ENCODE data around the gene RSAD1.

RSAD1 gene

DNA sequence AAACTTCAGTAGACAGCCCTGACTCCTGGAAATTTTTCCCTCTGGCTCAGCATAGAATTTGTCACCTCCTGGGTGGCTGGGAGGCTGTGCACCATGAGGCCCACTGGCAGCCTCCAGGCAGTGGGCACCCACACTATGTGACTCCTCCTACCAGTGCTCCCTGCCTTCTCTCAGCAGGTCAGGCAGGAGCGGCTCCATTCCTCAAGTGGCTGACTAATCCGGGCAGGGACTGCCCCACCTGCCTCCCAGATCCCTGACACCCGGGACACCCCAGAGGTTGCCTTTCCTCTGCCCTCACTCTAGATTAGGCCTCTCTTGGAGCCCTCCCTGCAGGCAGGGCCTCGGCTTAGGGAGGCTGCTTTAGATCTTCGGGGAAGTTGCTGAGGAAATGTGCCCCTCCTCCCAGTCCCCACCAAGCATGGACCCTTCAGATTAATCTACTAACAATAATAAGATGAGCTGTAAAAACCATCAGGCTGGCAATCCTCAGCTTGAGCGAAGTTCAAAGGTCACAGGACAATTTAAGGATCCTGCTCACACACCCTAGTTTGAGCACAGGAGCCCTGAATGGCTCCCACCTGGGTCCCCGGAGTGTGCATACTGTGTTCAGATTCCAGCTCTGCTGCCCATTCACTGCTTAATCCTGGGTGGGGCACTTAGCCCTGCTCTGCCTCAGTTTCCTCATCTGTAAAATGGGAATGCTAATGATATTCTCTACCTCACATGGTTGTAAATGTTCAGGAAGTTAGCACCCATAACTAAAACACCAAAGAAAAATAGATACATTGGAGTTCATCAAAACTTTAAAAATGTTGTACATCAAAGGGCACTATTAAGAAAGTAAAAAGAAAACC is 19.6 kb downstream of the RSAD1 start:
- no peak for DNase-seq

DNA sequence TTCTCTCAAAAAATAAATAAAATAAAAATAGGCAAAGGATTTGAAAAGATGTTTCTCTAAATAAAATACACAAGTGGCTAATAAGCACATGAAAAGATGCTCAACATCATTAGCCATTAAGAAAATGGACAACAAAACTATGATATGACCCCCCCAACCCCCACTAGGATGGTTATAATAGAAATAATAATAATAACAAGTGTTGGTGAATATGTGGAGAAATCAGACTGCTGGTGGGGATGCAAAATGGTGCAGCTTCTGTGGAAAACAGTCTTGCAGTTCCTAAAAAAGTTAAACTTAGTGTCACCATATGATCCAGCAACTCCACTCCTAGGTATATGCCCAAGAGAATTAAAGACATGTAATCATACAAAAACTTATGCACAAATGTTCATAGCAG is 20.6 kb downstream of the RSAD1 start:
- DNase-seq = no peak

DNA sequence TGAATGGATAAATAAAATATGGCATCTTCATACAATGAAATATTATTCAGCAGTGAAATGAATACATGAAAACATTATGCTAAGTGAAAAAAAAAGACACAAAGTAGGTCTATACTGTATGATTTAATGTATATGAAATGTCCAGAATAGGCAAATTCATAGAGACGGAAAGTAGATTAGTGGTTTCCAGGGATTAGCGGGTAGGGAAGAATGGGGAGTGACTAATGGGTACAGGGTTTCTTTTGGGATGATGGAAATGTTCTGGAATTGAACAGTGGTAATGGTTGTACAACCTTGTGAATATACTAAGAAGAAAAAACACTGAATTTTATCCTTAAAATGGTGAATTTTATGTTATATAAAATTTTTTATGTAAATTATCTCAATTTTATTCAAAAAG is 21.1 kb downstream of the RSAD1 start:
- no peak for DNase-seq

DNA sequence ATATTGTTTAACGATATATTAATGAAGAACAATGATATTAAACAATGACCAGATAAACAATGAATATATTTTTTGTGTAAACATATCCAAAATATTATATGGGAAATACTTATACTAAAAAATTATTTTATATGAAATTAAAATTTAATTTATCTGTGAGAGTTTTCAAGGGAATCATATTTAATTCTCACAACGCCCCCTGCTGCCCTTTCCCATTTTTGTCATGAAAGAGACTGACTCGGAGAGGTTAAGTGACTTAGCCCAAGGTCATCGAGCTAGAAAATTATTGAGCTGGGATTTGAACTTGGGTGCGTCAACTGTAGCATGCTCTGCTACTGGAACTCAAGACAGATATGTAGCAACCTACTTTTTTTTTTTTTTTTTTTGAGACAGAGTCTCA is 22.4 kb downstream of the RSAD1 start:
- DNase-seq = no peak

DNA sequence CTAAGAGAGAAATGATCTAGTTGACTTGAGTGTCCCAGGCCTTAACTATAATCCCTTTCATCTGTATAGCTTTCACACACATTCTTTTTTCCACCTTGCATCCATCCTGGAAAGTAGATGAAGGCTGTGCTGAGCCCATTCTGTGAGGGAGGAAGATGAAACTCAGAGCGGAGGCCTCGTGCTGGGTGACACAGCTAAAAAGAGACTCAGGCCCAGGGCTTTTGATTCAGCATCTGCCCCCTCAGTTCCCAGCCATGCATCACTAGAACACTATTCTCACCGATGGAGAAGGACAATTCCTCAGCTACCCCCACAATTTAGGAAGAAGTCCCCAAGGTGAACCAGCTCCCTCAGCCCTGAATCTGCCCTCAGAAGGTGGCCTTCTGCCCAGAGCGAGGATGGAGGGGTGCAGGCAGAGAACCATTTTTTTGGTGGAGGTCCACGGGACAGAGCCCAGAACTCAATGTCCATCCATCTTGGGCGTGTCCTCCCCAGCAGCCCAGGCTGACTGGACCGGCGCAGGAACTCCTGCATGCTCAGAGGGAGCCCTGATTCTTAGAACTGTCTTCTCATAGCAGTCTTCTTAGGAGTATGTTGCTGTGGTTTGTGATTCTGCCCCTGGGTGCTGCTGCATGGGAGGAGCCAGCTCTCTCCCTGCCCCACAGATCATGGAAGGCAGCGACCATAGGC is 23.8 kb downstream of the RSAD1 start:
- no peak for DNase-seq

DNA sequence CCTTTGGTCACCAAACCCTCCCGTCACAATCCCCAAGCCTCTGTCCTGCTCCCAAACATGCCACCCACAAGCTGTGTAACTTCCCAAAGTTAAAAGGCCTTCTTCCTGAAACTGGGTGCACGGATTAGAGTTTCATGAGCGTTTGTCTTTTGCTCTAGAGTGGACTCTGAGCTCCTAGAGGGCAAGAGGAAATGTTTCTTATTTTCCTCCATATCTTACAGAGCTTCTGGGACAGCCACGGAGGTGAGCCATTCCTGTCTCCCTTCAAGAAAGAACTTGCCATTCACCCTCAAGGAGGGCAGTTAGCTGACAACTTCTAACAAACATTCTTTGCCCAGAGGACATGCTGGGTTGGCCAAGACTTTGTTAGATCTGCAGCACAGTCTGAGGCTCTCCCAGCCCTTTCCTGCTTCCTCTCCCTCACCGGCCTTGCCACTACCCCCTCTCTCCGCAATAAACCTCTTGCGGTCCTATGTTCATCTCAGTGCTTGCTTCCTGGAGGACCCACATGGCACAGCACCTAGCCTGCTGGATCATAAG is 27.0 kb downstream of the RSAD1 start:
- no peak for DNase-seq

DNA sequence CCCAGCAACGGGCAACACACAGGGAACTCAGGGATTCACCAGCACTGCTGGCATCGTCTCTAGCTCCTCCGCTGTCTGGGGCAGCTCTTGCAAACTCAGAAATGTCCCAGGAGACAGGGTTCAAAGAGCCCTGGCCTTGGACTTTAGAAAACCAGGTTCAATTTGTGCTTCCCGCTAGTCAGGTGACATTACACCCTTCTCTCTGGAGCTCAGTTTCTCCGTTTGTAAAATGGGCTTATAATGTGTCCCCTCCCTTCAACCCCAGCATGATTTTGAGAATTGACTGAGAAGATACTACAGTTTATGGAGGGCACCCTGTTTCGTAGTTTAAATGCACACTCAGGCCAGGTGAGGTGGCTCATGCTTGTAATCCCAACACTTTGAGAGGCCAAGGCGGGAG is 27.6 kb downstream of the RSAD1 start:
- no peak for DNase-seq

DNA sequence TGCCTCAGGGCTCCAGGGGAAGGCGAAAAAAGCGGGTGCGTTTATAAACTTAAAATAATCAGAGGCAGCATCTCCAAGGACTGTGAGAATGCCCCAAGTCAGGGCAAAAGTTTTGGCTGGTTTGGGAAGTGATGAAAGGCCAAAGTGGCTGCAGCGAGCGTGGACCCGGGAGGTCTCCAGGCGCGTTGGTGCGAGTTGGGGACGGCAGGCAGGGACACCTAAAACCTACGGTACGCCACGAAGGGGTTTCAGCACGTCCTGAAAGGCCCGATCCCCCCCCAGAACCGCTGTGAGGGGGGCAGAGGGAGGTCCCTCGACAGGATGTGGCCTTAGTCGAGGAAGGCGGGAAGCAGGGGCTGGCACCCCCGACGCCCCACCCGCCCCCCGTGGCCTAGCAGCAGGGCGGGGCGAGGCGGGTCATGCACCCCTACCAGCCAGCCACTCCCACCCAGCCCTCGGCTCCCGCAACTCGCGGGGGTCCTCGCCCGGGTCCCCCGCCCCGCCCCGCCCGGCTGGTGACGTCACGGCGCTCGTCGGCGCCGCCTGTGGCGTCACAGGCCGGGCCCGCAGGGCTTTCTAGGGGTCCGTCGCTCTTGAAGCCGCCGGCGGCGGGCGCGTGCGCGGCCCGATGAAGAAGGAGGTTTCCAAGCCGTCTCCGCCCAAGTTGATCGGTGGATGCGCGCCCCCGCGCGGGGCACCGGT is 29.4 kb downstream of the RSAD1 start, which contains the start of gene MYCBPAP:
Gene MYCBPAP, plus strand, starts transcription at position 569 of the 702 bp plus-strand sequence. CDS start 236 bp downstream, outside the sequence.
- peak; percentile 27 to 60 (median 44) for DNase-seq

DNA sequence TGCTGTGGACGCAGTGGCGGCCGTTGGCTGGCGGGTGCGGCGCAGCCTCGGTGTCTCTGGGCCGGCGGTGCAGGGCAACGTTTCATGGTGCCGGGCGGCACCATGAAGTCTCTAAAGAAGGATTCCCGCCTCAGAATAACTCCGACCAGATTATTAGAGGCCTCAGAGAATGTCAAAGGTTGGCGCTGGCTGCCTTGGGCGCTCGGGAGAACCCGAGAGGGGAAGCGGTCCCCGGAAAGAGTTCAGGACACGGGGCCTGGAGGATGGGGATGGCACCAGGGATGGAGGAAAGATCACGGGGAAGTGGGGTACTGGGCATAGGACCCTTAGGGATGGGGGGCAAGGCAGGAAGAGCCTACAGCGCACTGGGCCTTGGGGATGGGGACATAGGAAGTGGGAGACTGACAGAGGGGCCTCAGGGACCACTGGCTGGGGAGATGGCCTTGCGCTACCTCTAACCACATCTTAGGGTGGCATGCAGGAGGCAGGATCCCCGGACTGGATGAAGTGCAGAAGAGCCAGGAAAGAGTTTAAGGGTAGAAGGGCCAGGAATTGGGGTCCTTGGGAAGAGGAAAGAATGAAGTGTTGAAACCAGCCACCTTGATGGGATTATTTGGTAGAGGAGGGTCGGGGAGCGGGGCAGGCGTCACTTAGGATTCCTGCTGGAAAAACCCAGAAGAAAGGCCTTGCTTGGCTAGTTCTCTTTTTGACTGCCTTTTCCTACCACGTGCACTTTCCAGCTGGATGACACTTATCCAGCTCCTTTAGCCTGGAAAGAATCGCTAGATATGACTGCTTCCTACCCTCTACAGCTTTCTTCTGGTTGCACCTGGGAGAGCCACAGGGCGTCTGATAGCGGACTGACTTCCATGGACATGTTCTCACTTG is 30.2 kb downstream of the RSAD1 start:
- DNase-seq = no peak

DNA sequence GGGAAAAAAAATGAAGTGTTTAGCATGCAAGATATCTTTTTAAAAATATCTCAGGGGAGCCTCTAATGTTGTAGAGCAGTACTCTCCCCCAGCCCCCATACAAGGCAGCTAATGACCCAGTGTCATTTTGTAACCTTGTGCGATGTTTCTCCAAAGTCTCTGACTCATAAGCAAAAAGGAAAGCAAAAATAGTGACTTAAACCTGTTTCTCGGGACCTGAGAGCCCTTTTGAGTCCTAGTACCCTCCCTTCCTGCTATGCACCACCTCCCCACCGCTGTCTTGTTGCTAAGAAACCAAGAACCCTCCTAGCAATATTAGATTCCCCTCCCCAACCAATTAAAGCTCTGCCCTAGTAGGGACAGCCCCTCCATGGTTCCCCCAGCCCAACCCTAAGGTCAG is 32.4 kb downstream of the RSAD1 start:
- no peak for DNase-seq

DNA sequence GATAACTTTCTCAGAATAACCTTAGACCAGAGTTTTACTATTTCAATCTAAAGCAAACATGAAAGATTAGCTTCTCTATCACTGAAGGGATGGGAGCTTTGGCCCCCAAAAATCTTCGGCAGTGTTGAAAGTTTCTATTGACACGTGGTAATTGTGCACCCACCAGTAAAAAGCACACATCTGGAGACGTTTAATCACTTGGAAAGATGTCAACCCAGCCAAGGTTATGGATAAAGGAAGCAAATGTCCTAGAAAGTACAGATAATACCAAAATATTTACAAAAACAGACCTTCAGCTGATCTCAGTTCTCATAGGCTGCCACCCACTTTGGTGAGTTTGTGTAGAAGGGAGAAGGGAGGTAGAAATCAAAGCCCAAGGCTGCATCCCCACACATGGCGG is 34.8 kb downstream of the RSAD1 start:
- DNase-seq = no peak

DNA sequence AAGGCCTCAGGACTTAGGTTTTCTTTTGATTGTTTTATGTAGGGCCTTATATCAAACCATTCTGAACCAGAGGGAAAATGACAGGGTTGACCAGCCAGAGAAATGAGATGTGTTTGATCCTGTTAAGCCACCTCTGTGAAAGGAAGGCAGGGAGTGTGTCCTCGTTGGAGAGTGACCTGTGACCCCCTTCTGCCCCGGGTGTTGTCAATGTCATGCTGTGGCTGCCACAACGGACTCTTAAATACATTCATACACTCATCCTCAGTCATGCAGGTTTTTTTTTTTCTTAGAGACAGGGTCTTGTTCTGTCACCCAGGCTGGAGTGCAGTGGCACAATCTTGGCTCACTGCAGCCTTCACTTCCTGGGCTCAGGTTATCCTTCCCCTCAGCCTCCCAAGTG is 35.7 kb downstream of the RSAD1 start:
- no peak for DNase-seq

DNA sequence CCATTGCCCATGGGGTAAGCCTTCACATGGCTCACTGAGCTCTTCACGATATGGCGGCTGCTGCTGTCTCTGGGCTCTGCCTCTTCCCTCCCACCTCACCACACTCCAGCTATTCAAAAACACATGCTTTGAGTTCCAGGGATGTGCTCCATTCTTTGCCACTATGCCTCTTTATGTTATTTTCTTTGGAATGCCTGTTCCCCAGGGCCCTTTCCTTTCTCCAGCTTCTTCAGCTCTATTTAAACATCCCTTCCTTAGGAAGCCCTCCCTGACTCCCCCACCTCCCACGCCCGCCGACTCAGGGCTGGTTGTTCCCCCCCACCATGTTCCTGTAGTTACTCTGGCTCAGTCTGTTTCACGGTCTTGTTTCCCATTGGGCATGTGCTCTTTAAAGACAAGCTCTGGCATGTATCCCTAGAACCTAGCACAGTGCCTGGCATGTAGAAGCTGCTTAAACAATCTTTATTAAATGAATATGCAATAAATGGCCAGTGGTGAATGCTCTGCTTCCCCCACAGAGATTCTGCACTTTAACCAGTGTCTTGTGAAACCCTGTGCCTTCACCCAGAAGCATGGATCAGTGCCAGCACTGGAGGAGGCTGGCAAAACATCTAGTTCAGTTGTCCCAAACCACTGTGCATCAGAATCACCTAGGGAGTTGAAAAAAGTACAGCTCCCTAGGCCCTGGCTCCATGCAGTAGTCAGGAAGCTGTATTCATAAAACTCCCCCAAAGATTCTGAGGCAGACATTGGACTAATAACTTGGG is 36.5 kb downstream of the RSAD1 start:
- no peak for DNase-seq

DNA sequence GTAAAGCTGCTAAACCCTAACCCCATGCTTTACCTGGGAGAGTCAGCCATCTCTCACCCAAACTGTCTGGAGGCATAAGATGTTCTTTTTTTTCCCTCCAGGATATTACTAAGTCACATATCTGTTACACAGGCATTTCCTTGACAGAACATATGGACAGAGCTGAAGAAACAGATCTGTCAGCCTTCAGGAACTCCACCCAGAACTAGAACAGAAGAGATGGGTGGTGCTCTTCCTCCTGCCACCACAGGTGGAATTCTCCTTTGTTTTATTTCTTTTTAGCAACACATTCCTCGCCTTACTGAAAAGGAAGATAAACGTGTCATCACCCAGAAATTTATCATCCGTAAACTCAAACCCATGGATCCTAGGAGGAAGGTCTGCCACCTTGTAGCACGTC is 38.4 kb downstream of the RSAD1 start:
- no peak for DNase-seq

DNA sequence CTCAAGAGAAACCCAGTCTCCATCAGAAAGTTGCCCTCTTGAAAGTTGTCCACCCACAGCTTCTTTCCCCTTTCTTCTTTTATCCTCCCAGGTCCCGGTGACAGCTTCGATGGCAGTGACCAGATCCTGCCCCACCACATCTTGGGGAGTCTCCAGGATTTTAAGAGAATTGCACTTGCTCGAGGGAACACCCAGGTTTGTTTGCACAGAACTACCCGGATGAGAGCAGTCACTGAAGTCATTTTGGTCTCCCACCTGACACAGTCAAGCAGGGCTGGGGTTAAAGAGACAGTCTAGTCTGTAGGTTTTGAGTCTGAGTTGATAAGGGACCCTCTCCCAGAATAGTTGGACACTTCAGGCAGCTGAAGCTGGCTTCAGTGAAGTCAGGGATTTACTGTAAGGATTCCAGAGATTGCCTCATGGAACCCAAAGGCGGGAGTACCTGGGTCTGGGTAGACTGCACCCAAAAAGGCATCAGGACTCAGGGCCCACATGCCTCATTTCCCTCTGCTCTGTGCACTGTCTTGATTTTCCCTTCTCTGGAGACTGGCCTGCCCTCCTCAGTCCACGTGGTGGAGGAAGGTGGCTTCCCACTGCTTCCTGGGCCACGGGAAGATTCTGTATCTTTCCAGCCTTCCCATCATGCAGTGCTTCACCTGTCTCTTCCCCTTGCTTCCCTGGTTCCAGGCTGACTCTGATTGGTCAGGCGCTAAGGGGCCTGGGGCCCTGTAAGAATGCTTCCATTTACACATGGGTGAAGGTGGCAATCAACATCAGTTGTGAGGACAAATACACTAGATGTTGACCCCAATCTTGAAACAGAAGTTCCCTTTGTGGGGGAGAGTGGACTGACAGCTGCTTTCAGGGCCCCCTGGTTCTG is 39.1 kb downstream of the RSAD1 start:
- no peak for DNase-seq

DNA sequence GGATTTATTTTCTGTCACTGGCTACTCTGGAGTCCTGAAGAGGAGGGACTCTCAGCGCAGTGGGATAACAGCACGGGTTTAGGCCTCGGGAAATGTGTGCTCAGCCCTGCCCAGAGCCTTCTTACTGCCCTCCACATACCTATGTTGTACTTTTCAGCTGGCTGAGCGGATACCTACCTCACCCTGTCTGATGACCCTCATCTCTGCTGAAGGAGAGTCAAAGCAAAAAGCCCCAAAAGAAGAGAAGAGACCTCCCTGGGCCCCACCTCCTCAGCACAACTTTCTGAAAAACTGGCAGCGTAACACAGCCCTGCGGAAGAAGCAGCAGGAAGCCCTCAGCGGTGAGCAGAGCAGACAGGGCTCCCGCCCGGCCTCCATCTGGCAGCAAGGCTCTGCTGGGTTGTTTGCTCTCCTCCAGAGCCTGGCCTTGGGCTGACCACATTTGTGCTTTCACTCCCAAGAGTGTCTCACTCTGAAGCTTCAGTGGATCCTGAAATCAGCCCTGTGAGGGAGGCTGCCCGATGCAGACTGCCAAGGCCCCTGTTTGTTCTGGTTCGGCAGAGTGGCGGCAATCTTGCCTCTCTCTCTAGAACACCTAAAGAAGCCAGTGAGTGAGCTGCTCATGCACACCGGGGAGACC is 39.8 kb downstream of the RSAD1 start:
- DNase-seq = no peak

DNA sequence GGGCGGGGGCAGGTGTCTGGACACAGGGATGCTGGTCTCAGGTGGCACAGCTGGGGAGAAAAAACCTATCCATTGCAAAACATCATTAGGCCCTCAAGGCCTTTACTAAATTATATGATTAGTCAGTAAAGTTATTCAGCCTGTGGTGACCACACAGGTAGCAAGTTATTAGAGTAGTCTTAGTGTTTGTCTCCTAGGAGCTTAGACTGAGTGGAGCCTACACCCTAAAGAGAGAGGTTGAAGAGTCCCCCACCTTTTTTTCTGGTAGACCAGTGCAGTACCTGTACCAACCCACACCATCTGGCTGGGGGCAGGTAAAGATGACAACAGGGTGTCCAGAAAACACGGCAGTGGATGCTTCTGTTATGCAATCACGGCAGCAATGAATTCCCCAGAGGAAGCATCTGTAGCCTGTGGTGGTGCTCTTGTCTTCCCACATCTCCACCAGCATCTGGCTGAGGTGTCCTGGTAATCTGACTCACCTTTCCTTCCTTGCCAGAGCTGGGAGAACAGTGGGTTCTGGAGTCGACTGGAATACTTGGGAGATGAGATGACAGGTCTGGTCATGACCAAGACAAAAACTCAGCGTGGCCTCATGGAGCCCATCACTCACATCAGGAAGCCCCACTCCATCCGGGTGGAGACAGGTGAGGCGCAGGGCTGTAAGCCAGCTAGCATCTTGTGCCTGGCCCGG is 40.6 kb downstream of the RSAD1 start:
- no peak for DNase-seq

DNA sequence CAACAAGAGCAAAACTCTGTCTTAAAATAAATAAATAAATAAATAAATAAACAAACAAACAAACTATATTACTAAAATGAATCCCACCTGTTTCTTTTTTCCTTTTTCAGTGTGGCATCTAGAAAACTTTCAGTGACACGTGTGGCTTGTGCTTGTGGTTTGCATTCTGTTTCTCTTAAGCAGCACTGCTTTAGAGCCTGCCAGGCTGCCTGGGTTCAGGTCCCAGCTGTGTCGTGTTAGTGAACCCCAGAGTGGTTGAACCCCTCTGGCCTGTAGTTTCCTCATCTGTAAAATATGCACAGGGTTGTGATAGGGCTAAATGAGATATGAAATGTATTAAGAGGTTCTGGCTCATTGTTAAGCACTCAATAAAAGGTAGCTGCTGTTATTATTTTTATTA is 41.8 kb downstream of the RSAD1 start:
- no peak for DNase-seq

DNA sequence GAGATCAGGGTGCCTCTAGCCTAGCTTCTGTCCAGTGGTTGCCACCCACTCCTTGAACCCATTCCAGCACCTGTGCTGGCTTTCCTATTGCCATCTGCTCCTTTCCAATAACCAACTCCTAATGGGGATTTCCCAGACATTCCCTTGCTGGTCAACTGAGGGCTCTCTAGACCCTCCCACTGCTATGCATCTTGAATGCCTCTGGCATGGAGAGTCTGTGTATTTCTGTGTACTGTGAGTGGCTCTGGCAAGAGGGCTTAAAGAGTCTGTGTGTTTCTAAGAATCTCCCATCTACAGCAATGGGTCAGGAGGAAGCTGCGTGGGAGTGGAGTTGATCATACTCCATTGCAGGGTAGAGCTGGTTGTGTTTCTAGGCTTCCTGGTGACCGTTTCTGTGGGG is 42.9 kb downstream of the RSAD1 start:
- DNase-seq = no peak
